Astrocyte (in vitro differentiated cells and primary cell): ENCODE data around the gene PPIL6. TPM values are rescaled to one million over a fixed set of nuclear protein-coding genes. Genes with fewer than 3 reads are reported as not detected.

Experiments used
- DNase-seq: peaks from one replicate; pipeline ENCODE4 v3.0.0-alpha.2; 2010; ENCODE audit warnings: low read depth
- FAIRE-seq: peaks from 2 replicates; lab custom pipeline; 2011; peaks lifted over from hg19 to GRCh38; lab: Jason Lieb, UNC
- H2AFZ ChIP-seq: 2 replicates; pipeline ENCODE4 v1.6.0; 2012; ENCODE audit warnings: low read depth, low read length, inconsistent platforms
- H3K27ac ChIP-seq: 2 replicates; pipeline ENCODE4 v1.5.1; 2011; ENCODE audit warnings: low read depth, low read length, inconsistent platforms
- H3K27me3 ChIP-seq: 2 replicates; pipeline ENCODE4 v1.6.0; 2011; ENCODE audit warnings: low read length, inconsistent platforms; ENCODE audit not compliant: insufficient read depth
- H3K36me3 ChIP-seq: 2 replicates; pipeline ENCODE4 v1.5.1; 2011; ENCODE audit warnings: low read length, inconsistent platforms; ENCODE audit not compliant: insufficient read depth
- H3K4me1 ChIP-seq: 2 replicates; pipeline ENCODE4 v1.5.1; 2011; ENCODE audit warnings: low read length, inconsistent platforms; ENCODE audit not compliant: insufficient read depth
- H3K4me2 ChIP-seq: 2 replicates; pipeline ENCODE4 v1.6.0; 2012; ENCODE audit warnings: low read length, inconsistent platforms
- H3K4me3 ChIP-seq: 2 replicates; pipeline ENCODE4 v1.5.1; 2011; ENCODE audit warnings: low read depth, mild to moderate bottlenecking, low read length, inconsistent platforms; ENCODE audit not compliant: insufficient read depth
- H3K79me2 ChIP-seq: 2 replicates; pipeline ENCODE4 v1.6.0; 2012; ENCODE audit warnings: mild to moderate bottlenecking, low read length, inconsistent platforms; ENCODE audit not compliant: insufficient read depth
- H3K9ac ChIP-seq: 2 replicates; pipeline ENCODE4 v1.6.0; 2012; ENCODE audit warnings: mild to moderate bottlenecking, low read length, inconsistent platforms
- H3K9me3 ChIP-seq: 2 replicates; pipeline ENCODE4 v1.5.1; 2012; ENCODE audit warnings: low read depth, mild to moderate bottlenecking, low read length, inconsistent platforms; ENCODE audit not compliant: insufficient read depth
- H4K20me1 ChIP-seq: 2 replicates; pipeline ENCODE4 v1.6.0; 2012; ENCODE audit warnings: low read length, inconsistent platforms; ENCODE audit not compliant: insufficient read depth
- H3K27ac Mint-ChIP-seq: one replicate; pipeline ENCODE4 v1.8.0; 2021; ENCODE audit warnings: mild to moderate bottlenecking, mixed read lengths; ENCODE audit not compliant: unreplicated experiment
- H3K27me3 Mint-ChIP-seq: one replicate; pipeline ENCODE4 v1.8.0; 2021; ENCODE audit warnings: low read depth, mixed read lengths; ENCODE audit not compliant: unreplicated experiment
- H3K36me3 Mint-ChIP-seq: one replicate; pipeline ENCODE4 v1.8.0; 2021; ENCODE audit warnings: low read depth, mixed read lengths; ENCODE audit not compliant: unreplicated experiment
- H3K4me1 Mint-ChIP-seq: one replicate; pipeline ENCODE4 v1.8.0; 2021; ENCODE audit warnings: low read depth, mixed read lengths; ENCODE audit not compliant: unreplicated experiment
- H3K4me3 Mint-ChIP-seq: one replicate; pipeline ENCODE4 v1.8.0; 2021; ENCODE audit warnings: mild to moderate bottlenecking, moderate library complexity, mixed read lengths; ENCODE audit not compliant: unreplicated experiment
- H3K9me3 Mint-ChIP-seq: one replicate; pipeline ENCODE4 v1.8.0; 2021; ENCODE audit warnings: mild to moderate bottlenecking, mixed read lengths; ENCODE audit not compliant: unreplicated experiment
- EZH2 ChIP-seq: IDR thresholded peaks from 2 replicates; pipeline ENCODE4 v1.6.1; 2012; ENCODE audit warnings: mild to moderate bottlenecking, low read length, inconsistent platforms; ENCODE audit not compliant: insufficient read depth
- total RNA-seq: library from RNA; stranded (reverse); gene quantifications from 2 replicates; pipeline ENCODE4 v1.2.1, GENCODE V29; 2021
- TF ChIP-seq, protein P1 (sequence below): IDR thresholded peaks from 2 replicates; pipeline ENCODE4 v1.5.1; 2011; ENCODE audit warnings: low read depth, mild to moderate bottlenecking, inconsistent platforms, low read length, moderate library complexity; ENCODE audit not compliant: insufficient read depth

Gene PPIL6
- total RNA-seq, 1 donor from 2014 or later: 1.7 TPM

GRCh38 chr6:109482905-109483734 is 42.7 kb upstream of the PPIL6 start, which contains the start of gene ZBTB24:
Gene ZBTB24, minus strand, starts transcription at chr6:109483219. Its CDS starts 1,193 bp downstream, at chr6:109482026.
- Histone ChIP-seq H4K20me1 (peaks cover 16% of the 10 kb centered on the region), H3K4me1 (peaks cover 12% of the 10 kb centered on the region), H3K27me3 (peaks cover 3% of the 10 kb centered on the region), H3K27ac (peak within 1 kb of the TSS; percentile 55), H3K79me2 (peaks cover 43% of the 10 kb centered on the region), H3K4me2 (peak within 1 kb of the TSS; percentile 84), H3K9ac (peak within 1 kb of the TSS; percentile 80), H3K36me3 (peaks cover 14% of the 10 kb centered on the region), H3K9me3 (no peaks in the 10 kb centered on the region), H2AFZ (peak within 1 kb of the TSS; percentile 81), H3K4me3 (peak within 1 kb of the TSS; percentile 89)
- FAIRE-seq (no peak), DNase-seq (peak; percentile 72)
- no peak for TF ChIP-seq EZH2
- TF ChIP-seq, protein P1, sequence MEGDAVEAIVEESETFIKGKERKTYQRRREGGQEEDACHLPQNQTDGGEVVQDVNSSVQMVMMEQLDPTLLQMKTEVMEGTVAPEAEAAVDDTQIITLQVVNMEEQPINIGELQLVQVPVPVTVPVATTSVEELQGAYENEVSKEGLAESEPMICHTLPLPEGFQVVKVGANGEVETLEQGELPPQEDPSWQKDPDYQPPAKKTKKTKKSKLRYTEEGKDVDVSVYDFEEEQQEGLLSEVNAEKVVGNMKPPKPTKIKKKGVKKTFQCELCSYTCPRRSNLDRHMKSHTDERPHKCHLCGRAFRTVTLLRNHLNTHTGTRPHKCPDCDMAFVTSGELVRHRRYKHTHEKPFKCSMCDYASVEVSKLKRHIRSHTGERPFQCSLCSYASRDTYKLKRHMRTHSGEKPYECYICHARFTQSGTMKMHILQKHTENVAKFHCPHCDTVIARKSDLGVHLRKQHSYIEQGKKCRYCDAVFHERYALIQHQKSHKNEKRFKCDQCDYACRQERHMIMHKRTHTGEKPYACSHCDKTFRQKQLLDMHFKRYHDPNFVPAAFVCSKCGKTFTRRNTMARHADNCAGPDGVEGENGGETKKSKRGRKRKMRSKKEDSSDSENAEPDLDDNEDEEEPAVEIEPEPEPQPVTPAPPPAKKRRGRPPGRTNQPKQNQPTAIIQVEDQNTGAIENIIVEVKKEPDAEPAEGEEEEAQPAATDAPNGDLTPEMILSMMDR: no peak
- H3K9me3 Mint-ChIP-seq: no peaks in the 10 kb centered on the region
- H3K27me3 Mint-ChIP-seq: no peaks in the 10 kb centered on the region
- H3K36me3 Mint-ChIP-seq: peaks cover 2% of the 10 kb centered on the region
- peaks cover 12% of the 10 kb centered on the region for H3K4me1 Mint-ChIP-seq
- H3K4me3 Mint-ChIP-seq: peak within 1 kb of the TSS; percentile 94
- H3K27ac Mint-ChIP-seq: no peak within 1 kb of the TSS

- H4K20me1 ChIP-seq: peaks cover 33% of the 10 kb centered on the region
- Mint-ChIP-seq H3K36me3 (peaks cover 6% of the 10 kb centered on the region), H3K4me1 (peaks cover 18% of the 10 kb centered on the region), H3K27ac (no peak overlapping the region), H3K9me3 (no peaks in the 10 kb centered on the region), H3K27me3 (no peaks in the 10 kb centered on the region), H3K4me3 (peak overlapping the region; percentile 94)
- H3K4me2 ChIP-seq: peak overlapping the region; percentile 84
- peaks cover 63% of the 10 kb centered on the region for H3K79me2 ChIP-seq
- no peaks in the 10 kb centered on the region for H3K27me3 ChIP-seq
- no peak overlapping the region for H3K27ac ChIP-seq
- FAIRE-seq: no peak
- peaks cover 12% of the 10 kb centered on the region for H3K4me1 ChIP-seq
- peaks cover 19% of the 10 kb centered on the region for H3K36me3 ChIP-seq
- TF ChIP-seq, protein P1: no peak
- TF ChIP-seq EZH2: no peak
- no peak overlapping the region for H2AFZ ChIP-seq
- no peaks in the 10 kb centered on the region for H3K9me3 ChIP-seq
- DNase-seq: no peak
- H3K9ac ChIP-seq: no peak overlapping the region
- no peak overlapping the region for H3K4me3 ChIP-seq
Observed at GRCh38 chr6:109480993-109481480, 40.6 kb upstream of the PPIL6 start.
